GM19463 (cell line): Measurements from ENCODE around the gene RGP1.

Experiments used
- ATAC-seq: cut with Tn5 transposase; IDR thresholded peaks from one replicate; pipeline ENCODE4 v1.9.1; 2021; ENCODE audit warnings: mild to moderate bottlenecking, moderate library complexity; ENCODE audit not compliant: unreplicated experiment

RGP1 gene

DNA sequence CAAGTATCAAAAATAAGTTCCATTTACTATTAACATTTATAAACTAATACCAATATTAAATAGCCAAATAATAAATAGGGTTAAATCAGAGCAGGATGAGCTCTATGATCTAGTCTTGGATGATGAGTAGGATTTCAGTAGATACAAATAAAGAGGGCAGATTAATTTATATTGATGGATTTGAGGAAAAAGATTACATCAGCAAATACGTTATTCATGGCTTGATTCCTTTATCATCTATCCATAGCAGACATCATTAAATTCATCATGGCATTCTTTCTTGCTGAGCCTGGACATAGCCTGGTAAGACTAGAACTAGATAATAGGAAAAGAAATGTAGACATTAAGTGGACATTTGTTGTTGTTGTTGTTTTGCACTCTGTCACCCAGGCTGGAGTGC is 18.4 kb downstream of the RGP1 start:
- no peak for ATAC-seq

DNA sequence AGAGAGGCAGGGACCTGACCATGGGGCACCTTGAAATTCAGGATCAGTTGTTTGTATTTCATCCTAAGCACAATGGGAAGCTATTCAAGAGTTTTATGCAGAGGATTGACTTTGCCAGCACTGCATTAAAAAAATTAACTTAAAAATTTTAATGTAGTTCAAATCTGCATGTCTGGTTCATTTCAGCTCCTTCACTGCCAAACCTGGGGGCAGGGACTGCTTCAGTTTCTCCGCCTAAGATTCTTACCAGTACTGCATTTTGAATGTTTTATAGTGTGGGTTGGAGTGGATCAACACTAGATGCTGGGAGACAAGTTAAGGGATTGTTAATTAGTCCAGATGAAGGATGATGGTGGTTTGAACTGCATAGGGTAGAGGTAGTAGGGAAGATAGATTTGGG is 20.7 kb downstream of the RGP1 start:
- ATAC-seq: no peak

DNA sequence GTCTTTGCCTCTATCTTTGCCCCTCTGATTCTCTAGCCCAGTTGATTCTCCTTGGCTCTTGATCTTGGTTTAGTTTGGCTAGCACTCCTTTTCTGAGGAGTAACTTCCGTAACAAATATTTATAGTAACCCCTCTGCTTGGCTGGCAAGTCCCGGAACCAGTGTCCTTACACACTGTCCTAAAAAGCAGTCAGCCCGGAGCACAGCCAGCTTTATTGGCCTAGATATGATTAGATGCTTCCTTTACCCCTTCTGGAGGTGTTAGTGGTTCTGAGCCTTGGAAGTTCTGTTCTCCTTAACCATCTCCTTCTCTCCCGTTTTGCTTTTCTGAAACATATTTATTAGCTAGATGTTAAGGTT is 22.0 kb downstream of the RGP1 start:
- ATAC-seq: no peak

DNA sequence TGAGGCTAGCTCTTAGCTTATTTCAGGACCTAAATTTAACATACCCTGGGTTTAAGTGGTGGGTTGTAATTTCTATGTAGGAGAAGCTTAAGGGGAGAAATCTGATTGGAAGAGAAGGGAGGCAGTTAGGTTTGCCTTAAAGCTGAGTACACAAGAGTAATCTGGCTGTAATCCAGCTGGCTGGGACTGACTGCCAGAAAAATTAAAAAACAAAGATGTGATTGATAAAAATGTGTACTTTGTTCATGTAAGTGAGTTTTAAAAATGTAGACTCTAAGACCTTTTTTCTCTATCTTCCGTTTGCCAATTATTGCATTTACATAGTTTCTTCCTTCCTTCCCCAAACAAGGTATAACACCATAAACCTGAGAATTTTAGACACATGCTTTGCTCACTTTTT is 22.4 kb downstream of the RGP1 start:
- no peak for ATAC-seq

DNA sequence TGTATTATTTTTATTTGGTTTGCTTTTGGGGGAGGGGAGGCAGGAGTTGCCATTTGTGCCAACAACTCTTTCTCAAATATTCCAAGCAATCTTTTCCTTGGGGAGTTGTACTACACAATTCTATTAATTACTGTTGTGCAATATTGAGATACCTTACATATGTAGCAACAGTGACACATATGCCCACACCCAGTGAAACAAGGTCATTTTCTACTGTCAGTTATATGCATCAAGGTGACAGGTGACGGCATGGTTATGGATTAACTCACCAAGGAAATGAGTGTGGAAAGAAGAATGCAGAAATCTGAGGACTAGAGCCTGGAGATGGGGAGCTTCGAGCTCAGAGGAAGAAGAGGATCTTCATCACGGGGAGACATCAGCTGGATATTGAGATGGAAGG is 22.9 kb downstream of the RGP1 start:
- no peak for ATAC-seq

DNA sequence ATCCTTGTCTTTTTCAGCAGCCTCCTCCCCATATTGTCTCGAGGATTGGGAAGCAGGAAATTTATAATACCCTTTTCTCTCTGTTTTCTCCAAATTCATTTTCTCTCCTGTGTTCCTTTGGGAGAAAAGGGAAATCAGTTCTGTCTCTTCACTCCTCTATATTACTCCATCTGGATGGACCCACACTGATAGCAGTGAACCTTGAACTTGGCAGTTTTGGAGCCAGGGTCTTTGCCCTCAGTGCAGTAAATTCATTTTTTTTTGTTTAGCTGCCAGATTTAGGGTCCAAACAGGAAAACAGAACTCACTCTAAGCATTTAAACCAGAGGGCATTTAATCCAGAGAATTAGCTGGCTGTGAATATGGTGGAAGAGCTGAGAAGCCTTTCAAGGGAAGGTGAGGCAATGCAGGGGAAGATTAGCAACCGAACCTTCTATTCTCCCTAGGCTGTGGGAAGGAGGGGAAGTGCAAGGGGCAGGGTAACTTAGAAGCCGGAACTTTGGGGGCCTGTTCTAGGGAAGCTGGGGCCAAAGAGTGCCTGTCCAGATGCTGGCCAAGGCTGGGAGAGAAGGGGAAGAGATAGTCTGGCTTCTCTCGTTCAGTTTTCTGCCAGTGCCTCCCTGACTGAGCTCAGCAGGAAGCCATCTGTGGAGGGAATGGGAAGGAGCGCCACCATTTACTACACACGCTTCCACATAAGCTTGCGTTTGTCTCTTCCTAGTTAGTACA is 26.0 kb downstream of the RGP1 start:
- no peak for ATAC-seq

DNA sequence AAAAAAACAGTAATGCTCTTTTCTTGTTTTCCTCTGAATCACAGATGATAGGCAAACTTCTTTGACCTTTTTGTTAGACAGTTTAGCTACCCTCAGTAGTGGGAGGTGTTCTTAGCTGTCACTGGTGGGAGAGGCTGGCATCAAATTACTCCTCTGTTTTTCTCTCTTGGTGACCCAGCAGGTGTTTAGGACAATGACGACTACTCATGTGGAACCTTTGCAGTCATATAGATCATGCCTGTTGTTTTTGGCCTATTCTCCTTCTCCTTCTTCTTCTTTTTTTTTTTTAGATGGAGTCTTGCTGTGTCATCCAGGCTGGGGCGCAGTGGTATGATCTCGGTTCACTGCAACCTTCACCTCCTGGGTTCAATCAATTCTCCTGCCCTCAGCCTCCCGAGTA is 26.9 kb downstream of the RGP1 start:
- no peak for ATAC-seq

DNA sequence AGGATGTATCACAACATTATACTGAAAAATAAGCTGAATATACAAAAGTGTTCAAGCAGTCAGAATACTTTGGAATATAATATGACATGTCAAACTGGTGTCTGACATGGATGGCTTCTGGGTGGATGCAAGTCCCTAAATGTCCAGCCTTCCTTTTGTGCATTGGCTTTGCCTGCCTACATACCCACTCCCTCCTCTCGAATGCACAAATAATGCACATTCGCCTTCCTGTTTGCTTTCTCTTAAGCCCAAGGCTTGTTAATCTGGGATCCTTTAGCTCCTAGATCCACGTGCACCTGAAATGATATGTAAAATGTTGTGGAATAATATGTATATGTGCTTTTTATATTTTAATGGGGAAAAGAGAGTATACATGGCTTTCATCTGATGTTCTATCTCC is 29.4 kb downstream of the RGP1 start:
- no peak for ATAC-seq

DNA sequence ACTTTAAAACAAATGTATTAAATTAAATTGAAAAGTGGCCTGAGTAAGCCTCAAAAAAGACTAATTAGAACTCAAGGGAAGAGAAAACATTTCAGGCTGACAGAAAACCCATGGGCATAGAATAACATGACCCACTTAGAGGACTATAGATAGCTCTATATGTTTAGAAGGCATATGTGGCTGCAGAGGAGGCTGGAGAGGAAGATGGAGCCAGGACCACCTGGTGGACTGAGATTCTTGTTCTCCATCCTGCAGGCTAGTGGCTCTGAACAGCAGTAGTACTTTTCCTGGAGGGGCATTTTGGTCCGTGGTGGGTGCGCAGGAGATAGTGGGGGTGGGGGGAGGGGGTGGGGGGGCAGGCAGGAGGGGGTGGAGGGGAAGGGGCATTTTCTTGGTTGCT is 32.0 kb downstream of the RGP1 start:
- ATAC-seq: no peak

DNA sequence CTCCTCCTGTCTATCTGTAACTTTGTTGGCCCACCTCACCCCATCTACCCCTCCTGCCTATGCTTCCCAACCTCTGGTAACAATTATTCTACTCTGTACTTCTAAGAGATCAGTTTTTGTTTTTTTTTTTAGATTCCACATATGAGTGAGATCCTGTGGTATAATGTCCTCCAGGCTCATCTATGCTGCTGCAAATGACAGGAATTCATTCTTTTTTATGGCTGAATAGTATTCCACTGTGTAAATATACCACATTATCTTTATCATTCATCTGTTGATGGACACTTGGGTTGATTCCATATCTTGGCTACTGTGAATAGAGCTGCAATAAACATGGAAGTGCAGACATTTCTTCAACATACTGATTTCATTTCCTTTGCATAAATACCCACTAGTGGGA is 34.3 kb downstream of the RGP1 start:
- ATAC-seq: no peak

DNA sequence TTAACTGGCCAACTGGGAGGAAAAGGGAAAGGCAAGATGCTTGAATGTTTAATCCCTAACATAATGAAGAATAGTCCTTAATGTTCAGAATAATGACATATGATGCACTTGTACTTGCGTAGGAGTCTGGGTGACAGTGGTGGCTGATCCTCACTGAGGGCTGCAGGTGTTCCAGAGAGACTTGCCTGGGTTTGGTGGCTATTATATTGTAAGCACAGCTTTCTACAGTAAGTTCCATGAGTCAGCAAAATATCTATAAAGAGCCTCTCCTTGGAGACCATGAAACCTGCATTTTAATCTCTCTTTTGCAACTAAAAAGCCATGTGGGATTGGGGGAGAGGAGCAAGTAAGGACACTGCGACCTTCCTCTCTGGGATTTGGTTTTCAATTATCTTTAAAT is 40.5 kb downstream of the RGP1 start:
- ATAC-seq: no peak

DNA sequence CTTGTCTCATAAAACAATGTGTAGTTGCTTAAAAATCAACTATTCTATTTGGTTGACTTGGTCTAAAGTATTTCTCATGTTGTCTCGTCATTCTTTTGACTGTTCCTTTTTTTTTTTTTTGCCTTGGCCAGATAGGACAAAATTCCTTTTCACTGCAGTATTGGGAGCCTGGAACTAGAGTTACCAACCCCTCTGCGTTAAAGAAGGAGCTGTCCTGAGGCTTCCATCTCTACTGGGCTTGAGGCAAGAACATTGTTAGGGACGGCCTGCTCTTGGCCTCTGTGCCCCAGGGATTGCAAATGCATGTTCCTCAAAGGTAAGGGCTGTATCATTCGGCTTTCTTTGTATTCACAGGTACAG is 40.9 kb downstream of the RGP1 start:
- ATAC-seq: no peak

DNA sequence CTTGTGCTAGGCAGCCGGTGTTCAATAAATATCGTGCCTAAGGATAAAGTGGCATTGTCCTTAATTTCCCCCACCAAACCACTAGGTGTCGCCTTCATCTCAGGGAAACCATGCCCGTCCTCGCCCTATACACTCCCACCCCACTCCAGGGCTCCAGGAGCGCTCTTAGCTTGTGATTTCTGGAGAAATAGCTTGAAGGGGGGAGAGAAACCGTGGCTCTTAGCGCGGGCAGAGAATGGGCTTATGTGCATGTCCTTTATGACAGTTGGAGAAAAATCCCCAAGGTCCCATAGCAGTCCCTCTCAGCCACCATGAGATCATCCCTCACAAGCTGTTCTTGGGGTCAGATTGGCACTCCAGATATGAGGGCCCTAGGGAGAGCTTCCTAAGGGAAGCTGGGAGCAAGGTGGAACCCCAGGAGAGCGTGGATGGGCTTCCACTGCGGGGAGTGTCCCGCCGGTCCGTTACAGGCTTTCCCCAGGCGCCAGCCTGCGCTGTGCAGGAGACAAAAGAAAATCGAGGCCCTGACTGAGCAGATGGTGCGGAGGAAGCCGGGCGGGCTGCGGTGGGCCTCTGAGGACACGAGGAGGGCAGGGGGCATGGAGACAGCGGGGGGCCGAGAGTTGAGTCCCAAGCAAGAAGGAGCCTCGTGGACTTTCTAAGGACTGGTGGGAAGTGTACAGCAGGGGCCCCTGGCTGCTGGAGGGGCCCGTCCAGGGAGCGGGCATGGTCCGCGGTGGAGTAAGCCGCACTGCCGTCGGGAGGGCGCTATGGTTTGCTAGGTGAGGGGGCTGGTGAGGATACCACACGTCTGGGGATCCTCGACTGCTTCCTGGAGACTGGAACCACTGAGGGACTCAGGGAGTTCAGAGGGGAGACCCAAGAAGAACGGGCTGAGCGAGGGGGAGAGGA is 41.6 kb downstream of the RGP1 start:
- ATAC-seq: no peak

DNA sequence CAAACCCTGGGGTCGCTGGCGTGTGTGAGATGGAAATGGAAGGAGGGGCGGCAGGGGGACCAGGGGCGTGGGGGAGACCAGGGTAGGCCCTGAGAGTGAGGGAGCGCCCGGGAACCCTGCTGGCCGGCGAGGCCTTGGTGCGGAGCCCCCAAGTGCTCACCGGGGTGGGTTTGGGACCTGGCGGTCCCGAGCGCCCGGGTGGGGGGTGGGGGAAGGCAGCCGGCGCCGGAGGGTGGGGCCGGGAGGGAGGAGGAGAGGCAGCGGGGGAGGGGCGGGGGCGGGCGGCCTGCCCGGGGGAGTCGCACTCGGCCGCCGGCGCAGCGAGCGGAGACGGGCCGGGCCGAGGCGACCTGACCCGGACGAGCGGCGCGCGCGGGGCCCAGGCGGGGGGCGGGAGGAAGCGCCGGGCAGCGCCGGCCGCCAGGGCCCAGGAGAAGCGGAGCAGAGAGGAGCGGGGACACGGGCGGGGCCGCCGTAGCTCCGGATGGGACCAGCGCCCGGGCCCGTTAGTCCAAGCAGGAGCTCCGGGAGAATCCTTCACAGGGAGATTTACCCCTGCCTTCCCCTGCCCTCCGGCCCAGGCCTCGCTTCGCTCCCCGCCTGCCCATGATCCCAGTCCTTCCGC is 42.3 kb downstream of the RGP1 start, which contains the start of gene NPR2:
Gene NPR2, plus strand, starts transcription at position 295 of the 625 bp plus-strand sequence. CDS start 818 bp downstream, outside the sequence.
- ATAC-seq: no peak

DNA sequence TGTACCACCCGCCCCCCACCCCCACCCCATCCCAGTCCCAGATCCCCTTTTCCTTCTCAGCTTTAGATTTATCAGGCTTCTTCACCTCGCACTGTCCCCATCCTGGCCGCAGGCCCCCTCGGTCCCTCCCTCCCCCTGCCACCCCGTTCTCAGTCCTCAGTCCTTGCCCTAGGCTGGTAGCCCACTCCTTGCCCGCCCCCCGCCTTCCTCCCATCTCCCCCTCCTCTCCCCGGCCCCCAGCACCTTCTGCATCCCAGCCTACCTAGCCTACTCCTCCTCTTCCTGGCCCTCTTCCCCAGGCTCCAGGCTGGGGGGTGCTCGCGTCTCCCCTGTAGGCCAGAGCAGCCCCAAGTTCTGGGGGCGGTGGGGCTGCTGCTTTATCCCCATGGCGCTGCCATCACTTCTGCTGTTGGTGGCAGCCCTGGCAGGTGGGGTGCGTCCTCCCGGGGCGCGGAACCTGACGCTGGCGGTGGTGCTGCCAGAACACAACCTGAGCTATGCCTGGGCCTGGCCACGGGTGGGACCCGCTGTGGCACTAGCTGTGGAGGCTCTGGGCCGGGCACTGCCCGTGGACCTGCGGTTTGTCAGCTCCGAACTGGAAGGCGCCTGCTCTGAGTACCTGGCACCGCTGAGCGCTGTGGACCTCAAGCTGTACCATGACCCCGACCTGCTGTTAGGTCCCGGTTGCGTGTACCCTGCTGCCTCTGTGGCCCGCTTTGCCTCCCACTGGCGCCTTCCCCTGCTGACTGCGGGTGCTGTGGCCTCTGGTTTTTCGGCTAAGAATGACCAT is 43.1 kb downstream of the RGP1 start:
- ATAC-seq: no peak

DNA sequence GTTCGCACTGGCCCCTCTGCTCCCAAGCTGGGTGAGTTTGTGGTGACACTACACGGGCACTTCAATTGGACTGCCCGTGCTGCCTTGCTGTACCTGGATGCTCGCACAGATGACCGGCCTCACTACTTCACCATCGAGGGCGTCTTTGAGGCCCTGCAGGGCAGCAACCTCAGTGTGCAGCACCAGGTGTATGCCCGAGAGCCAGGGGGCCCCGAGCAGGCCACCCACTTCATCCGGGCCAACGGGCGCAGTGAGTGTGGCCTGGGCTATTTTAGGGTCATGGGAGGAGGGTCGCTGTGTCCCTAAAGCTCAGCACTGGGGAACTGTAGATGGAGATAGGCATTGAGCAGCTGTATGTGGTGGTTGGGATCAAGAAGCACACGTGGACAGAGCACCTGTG is 43.7 kb downstream of the RGP1 start:
- no peak for ATAC-seq

DNA sequence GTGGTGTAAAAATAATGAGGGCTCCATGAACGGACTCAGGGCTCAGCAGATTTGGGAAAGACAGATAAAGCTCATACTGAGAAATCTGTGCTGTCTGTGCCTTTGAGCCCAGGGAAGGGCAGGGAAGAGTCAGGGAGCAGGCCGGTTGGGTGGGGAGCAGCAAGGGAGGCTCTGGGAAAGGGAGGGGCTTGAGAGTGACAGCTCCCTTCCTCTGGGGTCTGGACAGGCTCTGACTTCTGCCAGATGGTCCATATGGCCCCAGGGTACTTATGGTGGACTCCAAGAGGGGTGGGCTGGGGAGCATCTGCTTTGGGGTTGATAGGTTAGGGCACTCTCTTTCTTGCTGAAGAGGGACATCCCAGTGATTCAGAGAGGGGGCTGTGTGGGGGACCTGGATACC is 44.4 kb downstream of the RGP1 start:
- ATAC-seq: no peak

DNA sequence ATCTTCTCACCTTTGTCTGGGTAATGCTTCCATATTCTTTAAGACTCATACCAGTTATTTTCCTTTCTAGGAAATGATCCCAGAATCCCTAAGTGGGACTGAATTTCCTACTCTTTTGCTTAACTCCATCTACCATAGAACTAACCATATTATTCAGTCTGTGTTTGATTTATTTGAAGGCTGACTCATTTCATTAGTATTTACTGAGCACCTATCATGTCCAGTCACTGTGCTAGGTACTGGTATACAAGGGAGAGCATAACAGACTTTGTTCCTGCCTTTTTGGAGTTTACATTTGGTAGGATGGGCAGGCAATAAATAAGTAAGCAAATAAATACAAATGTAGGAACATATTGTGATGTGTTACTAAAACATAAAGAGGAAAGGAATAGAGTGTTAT is 46.6 kb downstream of the RGP1 start:
- no peak for ATAC-seq

DNA sequence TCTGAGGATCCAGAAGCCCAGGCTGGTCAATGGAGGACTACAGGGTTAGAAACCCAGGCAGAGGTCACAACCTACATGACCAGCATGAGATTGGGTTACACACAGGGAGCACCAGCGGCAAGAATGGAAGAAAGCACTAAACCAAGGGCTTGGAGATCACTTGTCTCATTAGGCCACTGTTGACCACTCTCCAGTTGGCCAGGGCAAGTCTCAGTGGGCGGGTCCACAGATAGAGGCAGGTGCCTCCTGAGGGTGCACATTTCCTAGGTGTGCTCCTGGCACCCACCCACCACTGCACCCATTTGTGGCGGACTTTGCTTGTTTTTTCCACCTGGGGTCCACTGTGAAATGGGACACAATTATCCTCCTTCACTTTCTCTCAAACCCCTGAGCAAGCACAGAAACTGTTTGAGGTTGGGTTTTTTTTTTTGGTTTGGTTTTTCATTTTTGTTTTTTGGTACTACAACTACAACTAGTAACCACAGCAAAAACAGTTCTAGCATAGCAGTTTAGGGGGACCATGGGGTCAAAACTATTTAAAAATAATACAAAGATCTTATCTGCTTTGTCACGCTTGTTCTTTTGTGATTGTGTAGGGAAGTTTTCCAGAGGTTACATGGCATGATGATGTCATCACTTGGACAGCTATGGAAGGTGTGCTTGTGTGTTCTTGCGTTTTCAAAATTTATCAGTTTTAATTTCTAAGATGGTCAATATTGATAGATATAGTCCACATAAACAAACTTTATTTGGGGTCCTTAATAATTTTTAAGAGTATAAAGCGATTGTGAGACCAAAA is 48.4 kb downstream of the RGP1 start:
- no peak for ATAC-seq

DNA sequence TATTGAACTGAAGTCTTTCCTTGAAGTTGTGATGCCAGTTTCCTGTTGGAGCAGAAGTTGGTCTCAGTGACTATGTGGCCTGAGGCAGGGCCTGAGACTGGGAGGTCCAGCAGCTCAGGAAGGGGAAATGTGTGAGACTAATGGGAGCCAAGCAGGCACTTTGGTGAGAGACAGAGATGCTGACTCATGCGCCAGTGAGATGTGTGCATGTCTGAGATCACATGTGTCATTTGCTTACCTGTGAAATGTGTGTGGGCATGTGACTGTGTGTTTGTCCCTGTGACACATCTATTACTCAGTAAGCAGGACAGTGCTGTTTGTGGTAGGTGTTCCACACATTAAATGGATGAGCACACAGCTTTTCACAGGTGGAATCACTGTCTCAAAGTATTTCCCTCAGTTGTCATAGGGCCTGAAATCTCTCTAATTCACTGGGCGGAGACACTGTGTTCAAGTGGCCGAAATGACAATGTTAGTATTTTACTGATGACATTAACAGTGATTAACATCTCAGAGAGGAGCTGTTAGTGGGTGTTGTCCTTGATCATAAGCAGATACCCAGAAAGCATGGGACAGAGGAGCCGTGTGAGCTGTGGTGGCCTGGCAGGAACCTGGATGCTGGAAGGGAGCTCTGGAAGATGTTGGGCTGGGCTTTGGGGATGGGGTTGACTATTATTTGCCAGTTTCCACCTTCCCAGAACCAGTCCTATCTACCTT is 49.7 kb downstream of the RGP1 start:
- no peak for ATAC-seq
